ENCODE measurements around the gene DLGAP1.
"Not testable (repeated sequence)": the region's sequence is repeated elsewhere in the genome, so short reads cannot be mapped to it uniquely, and the experiment has no call there.

The DLGAP1 gene

GRCh38 chr18:4351005-4351404 is 104.1 kb downstream of the DLGAP1 start:
- H2AFZ ChIP-seq (ENCODE audit: low read length, unreplicated experiment) = no peak overlapping the region
- H3K36me3 ChIP-seq (ENCODE audit: insufficient read depth, low read length) = no peaks in the 10 kb centered on the region
- H3K4me1 ChIP-seq (ENCODE audit: control insufficient read depth, insufficient read depth, low read length, unreplicated experiment) = no peaks in the 10 kb centered on the region

DNA sequence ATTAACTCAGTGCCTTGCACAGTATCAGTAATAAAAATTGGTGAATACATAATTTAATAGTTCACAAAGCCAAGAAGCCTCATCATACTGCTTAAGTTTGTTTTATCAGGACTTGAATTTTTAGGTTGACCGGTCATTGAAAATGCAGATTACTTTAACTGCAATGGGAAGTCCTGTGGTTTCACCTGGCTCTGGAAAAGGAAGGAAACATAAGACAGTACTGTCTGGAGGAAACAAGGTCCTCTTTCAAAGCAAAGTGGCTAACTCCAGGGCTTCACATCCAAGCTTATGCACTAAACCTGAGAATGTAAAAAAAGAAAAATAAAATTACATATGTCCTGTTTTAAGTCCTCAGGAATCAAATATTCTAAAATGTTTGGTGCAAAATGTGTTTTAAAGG is 119.7 kb downstream of the DLGAP1 start:
- H3K27me3 ChIP-seq (ENCODE audit: insufficient read depth, low read length) = no peaks in the 10 kb centered on the region

More at GRCh38 chr18:4351005-4351404, 104.1 kb downstream of the DLGAP1 start:
- Histone ChIP-seq H3K79me2 (ENCODE audit: control insufficient read depth, insufficient read depth, low read length, unreplicated experiment) (no peaks in the 10 kb centered on the region), H3K27me3 (ENCODE audit: insufficient read depth, low read length) (no peaks in the 10 kb centered on the region), H3K27ac (ENCODE audit: low read depth, low read length) (no peak overlapping the region), H3K4me3 (ENCODE audit: low read depth, low read length) (no peak overlapping the region)

DNA sequence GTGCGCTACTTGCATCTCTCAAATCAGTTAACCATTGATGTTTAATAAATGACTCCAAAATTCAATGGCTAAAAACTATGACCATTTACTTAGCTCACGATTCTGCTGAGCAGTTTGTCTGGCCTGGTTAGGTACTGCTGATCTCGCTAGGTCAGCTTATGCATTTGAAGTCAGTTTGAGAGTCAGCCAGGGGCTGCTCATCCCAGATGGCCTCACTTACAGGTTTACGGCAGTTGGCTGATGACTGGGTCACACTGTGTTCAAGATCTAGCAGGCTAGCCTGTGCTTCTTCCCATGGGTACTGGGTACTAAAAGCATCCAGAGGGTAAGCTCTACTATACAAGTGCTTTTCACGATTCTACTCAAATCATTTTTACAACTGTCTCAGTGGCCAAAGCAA is 122.1 kb downstream of the DLGAP1 start:
- Histone ChIP-seq H2AFZ (ENCODE audit: low read length, unreplicated experiment) (no peak overlapping the region), H3K79me2 (ENCODE audit: control insufficient read depth, insufficient read depth, low read length, unreplicated experiment) (no peaks in the 10 kb centered on the region), H3K36me3 (ENCODE audit: insufficient read depth, low read length) (no peaks in the 10 kb centered on the region), H3K27me3 (ENCODE audit: insufficient read depth, low read length) (no peaks in the 10 kb centered on the region), H3K4me1 (ENCODE audit: control insufficient read depth, insufficient read depth, low read length, unreplicated experiment) (no peaks in the 10 kb centered on the region), H3K4me3 (ENCODE audit: low read depth, low read length) (no peak overlapping the region), H3K27ac (ENCODE audit: low read depth, low read length) (no peak overlapping the region)

More for the DNA sequence above, 119.7 kb downstream of the DLGAP1 start:
- no peak overlapping the region for H3K4me3 ChIP-seq (ENCODE audit: low read depth, low read length)
- no peaks in the 10 kb centered on the region for H3K79me2 ChIP-seq (ENCODE audit: control insufficient read depth, insufficient read depth, low read length, unreplicated experiment)
- H2AFZ ChIP-seq (ENCODE audit: low read length, unreplicated experiment) = no peak overlapping the region
- H3K4me1 ChIP-seq (ENCODE audit: control insufficient read depth, insufficient read depth, low read length, unreplicated experiment) = no peaks in the 10 kb centered on the region
- no peaks in the 10 kb centered on the region for H3K36me3 ChIP-seq (ENCODE audit: insufficient read depth, low read length)
- no peak overlapping the region for H3K27ac ChIP-seq (ENCODE audit: low read depth, low read length)

GRCh38 chr18:4319738-4320677 is 135.1 kb downstream of the DLGAP1 start:
- Histone ChIP-seq H3K79me2 (ENCODE audit: control insufficient read depth, insufficient read depth, low read length, unreplicated experiment) (no peaks in the 10 kb centered on the region), H3K4me3 (ENCODE audit: low read depth, low read length) (no peak overlapping the region), H3K4me1 (ENCODE audit: control insufficient read depth, insufficient read depth, low read length, unreplicated experiment) (no peaks in the 10 kb centered on the region), H3K27ac (ENCODE audit: low read depth, low read length) (no peak overlapping the region), H3K27me3 (ENCODE audit: insufficient read depth, low read length) (no peaks in the 10 kb centered on the region), H3K36me3 (ENCODE audit: insufficient read depth, low read length) (no peaks in the 10 kb centered on the region), H2AFZ (ENCODE audit: low read length, unreplicated experiment) (no peak overlapping the region)

DNA sequence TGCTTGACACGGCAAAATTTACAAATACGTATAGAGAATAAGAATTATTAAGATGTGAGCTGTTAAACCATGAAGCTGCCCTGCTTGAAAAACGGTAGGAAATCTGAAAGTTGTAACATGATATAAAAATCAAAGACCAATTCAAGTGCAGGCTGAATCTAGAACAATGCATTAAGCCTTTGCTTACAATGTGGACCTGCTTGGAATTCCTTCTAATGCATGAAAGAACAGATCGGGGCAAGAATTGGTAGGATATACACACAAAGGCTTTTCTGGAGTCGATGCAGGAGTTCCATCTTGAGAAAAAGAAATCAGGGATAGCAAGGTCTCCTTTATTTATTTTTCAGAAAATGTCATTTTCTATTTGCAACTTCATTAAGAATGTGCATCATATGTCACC is 136.8 kb downstream of the DLGAP1 start:
- Histone ChIP-seq H2AFZ (ENCODE audit: low read length, unreplicated experiment) (no peak overlapping the region), H3K36me3 (ENCODE audit: insufficient read depth, low read length) (no peaks in the 10 kb centered on the region), H3K27me3 (ENCODE audit: insufficient read depth, low read length) (no peaks in the 10 kb centered on the region)

GRCh38 chr18:4311945-4312344 is 143.2 kb downstream of the DLGAP1 start:
- H2AFZ ChIP-seq (ENCODE audit: low read length, unreplicated experiment); H3K4me3 ChIP-seq (ENCODE audit: low read depth, low read length); H3K4me1 ChIP-seq (ENCODE audit: control insufficient read depth, insufficient read depth, low read length, unreplicated experiment); H3K27ac ChIP-seq (ENCODE audit: low read depth, low read length); H3K79me2 ChIP-seq (ENCODE audit: control insufficient read depth, insufficient read depth, low read length, unreplicated experiment); H3K27me3 ChIP-seq (ENCODE audit: insufficient read depth, low read length); H3K36me3 ChIP-seq (ENCODE audit: insufficient read depth, low read length): not testable (repeated sequence)

More for the DNA sequence above, 136.8 kb downstream of the DLGAP1 start:
- H3K4me1 ChIP-seq (ENCODE audit: control insufficient read depth, insufficient read depth, low read length, unreplicated experiment) = no peaks in the 10 kb centered on the region
- no peak overlapping the region for H3K4me3 ChIP-seq (ENCODE audit: low read depth, low read length)
- no peaks in the 10 kb centered on the region for H3K79me2 ChIP-seq (ENCODE audit: control insufficient read depth, insufficient read depth, low read length, unreplicated experiment)
- H3K27ac ChIP-seq (ENCODE audit: low read depth, low read length) = no peak overlapping the region

DNA sequence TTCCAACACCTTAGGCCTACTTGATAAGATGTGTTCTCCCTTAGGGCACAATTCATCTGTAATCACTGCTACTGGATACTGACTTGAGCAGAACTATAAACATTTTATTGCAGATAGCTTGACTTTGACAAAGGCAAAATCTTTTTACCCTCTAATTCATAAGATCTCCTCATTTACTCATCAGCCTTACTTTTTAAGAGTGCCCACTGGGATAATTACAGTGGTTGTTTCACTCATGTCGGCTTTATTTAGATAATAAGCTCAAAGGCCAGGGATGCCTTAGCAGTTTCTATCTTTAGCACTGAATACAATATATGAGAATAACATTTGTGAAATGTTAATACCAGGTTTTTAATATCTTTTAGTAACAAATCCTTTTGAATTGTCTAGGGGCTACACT is 144.0 kb downstream of the DLGAP1 start:
- H3K79me2 ChIP-seq (ENCODE audit: control insufficient read depth, insufficient read depth, low read length, unreplicated experiment) = no peaks in the 10 kb centered on the region
- H3K27me3 ChIP-seq (ENCODE audit: insufficient read depth, low read length) = no peaks in the 10 kb centered on the region
- H2AFZ ChIP-seq (ENCODE audit: low read length, unreplicated experiment) = no peak overlapping the region
- no peaks in the 10 kb centered on the region for H3K36me3 ChIP-seq (ENCODE audit: insufficient read depth, low read length)
- no peak overlapping the region for H3K4me3 ChIP-seq (ENCODE audit: low read depth, low read length)
- no peaks in the 10 kb centered on the region for H3K4me1 ChIP-seq (ENCODE audit: control insufficient read depth, insufficient read depth, low read length, unreplicated experiment)
- no peak overlapping the region for H3K27ac ChIP-seq (ENCODE audit: low read depth, low read length)

GRCh38 chr18:4309227-4309626 is 145.9 kb downstream of the DLGAP1 start:
- Histone ChIP-seq H2AFZ (ENCODE audit: low read length, unreplicated experiment) (no peak overlapping the region), H3K36me3 (ENCODE audit: insufficient read depth, low read length) (no peaks in the 10 kb centered on the region), H3K27me3 (ENCODE audit: insufficient read depth, low read length) (no peaks in the 10 kb centered on the region), H3K79me2 (ENCODE audit: control insufficient read depth, insufficient read depth, low read length, unreplicated experiment) (no peaks in the 10 kb centered on the region), H3K4me1 (ENCODE audit: control insufficient read depth, insufficient read depth, low read length, unreplicated experiment) (no peaks in the 10 kb centered on the region), H3K4me3 (ENCODE audit: low read depth, low read length) (no peak overlapping the region), H3K27ac (ENCODE audit: low read depth, low read length) (no peak overlapping the region)

- no peaks in the 10 kb centered on the region for H3K4me1 ChIP-seq (ENCODE audit: control insufficient read depth, insufficient read depth, low read length, unreplicated experiment)
- no peak overlapping the region for H3K4me3 ChIP-seq (ENCODE audit: low read depth, low read length)
Measured at GRCh38 chr18:4308576-4308975, 146.5 kb downstream of the DLGAP1 start.

GRCh38 chr18:4299395-4299794 is 155.7 kb downstream of the DLGAP1 start:
- H3K4me1 ChIP-seq (ENCODE audit: control insufficient read depth, insufficient read depth, low read length, unreplicated experiment) = no peaks in the 10 kb centered on the region

More at GRCh38 chr18:4308576-4308975, 146.5 kb downstream of the DLGAP1 start:
- Histone ChIP-seq H3K27ac (ENCODE audit: low read depth, low read length) (no peak overlapping the region), H2AFZ (ENCODE audit: low read length, unreplicated experiment) (no peak overlapping the region), H3K79me2 (ENCODE audit: control insufficient read depth, insufficient read depth, low read length, unreplicated experiment) (no peaks in the 10 kb centered on the region), H3K27me3 (ENCODE audit: insufficient read depth, low read length) (no peaks in the 10 kb centered on the region), H3K36me3 (ENCODE audit: insufficient read depth, low read length) (no peaks in the 10 kb centered on the region)

DNA sequence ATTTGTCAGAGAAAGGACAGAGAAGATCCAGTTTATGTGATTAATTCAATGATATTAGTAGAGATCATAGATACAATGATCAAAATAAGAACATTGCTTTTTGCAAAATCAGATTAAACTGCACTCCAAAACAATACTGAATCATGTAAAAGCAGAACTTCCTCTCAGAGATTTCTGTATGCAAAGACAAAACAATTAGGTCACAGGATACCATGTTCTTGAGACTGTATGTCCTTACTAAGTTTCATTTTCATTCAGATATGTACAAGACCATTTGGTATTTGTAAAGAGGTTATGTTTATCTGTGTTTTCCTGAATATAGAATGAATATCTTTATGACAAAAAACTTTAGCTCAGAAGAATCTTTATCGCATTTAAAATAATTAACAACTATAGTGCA is 161.8 kb downstream of the DLGAP1 start:
- H3K4me1 ChIP-seq (ENCODE audit: control insufficient read depth, insufficient read depth, low read length, unreplicated experiment) = no peaks in the 10 kb centered on the region
- H3K36me3 ChIP-seq (ENCODE audit: insufficient read depth, low read length) = no peaks in the 10 kb centered on the region
- H3K27me3 ChIP-seq (ENCODE audit: insufficient read depth, low read length) = no peaks in the 10 kb centered on the region
- H3K4me3 ChIP-seq (ENCODE audit: low read depth, low read length) = no peak overlapping the region
- H3K79me2 ChIP-seq (ENCODE audit: control insufficient read depth, insufficient read depth, low read length, unreplicated experiment) = no peaks in the 10 kb centered on the region
- no peak overlapping the region for H2AFZ ChIP-seq (ENCODE audit: low read length, unreplicated experiment)
- H3K27ac ChIP-seq (ENCODE audit: low read depth, low read length) = no peak overlapping the region

More at GRCh38 chr18:4299395-4299794, 155.7 kb downstream of the DLGAP1 start:
- no peak overlapping the region for H2AFZ ChIP-seq (ENCODE audit: low read length, unreplicated experiment)
- H3K4me3 ChIP-seq (ENCODE audit: low read depth, low read length) = no peak overlapping the region
- H3K27me3 ChIP-seq (ENCODE audit: insufficient read depth, low read length) = no peaks in the 10 kb centered on the region
- H3K27ac ChIP-seq (ENCODE audit: low read depth, low read length) = no peak overlapping the region
- no peaks in the 10 kb centered on the region for H3K36me3 ChIP-seq (ENCODE audit: insufficient read depth, low read length)
- no peaks in the 10 kb centered on the region for H3K79me2 ChIP-seq (ENCODE audit: control insufficient read depth, insufficient read depth, low read length, unreplicated experiment)
